Measurements from ENCODE around the gene ANTXR2. TPM values are rescaled to one million over a fixed set of nuclear protein-coding genes. Genes with fewer than 3 reads are reported as not detected.

The ANTXR2 gene
- total RNA-seq, 1 donor from 2014 or later, result 16.8 TPM

GRCh38 chr4:79964020-79964399 is 109.0 kb downstream of the ANTXR2 start:
- Histone ChIP-seq H3K27ac (no peak overlapping the region), H3K27me3 (no peaks in the 10 kb centered on the region), H3K9me3 (no peaks in the 10 kb centered on the region), H3K36me3 (peaks cover 3 to 6% of the 10 kb centered on the region in 2 donors), H3K4me1 (no peaks in the 10 kb centered on the region), H3K4me3 (no peak overlapping the region)
- intact Hi-C loops (cut with DNase I), result no loop called here
- TF ChIP-seq, protein P1, sequence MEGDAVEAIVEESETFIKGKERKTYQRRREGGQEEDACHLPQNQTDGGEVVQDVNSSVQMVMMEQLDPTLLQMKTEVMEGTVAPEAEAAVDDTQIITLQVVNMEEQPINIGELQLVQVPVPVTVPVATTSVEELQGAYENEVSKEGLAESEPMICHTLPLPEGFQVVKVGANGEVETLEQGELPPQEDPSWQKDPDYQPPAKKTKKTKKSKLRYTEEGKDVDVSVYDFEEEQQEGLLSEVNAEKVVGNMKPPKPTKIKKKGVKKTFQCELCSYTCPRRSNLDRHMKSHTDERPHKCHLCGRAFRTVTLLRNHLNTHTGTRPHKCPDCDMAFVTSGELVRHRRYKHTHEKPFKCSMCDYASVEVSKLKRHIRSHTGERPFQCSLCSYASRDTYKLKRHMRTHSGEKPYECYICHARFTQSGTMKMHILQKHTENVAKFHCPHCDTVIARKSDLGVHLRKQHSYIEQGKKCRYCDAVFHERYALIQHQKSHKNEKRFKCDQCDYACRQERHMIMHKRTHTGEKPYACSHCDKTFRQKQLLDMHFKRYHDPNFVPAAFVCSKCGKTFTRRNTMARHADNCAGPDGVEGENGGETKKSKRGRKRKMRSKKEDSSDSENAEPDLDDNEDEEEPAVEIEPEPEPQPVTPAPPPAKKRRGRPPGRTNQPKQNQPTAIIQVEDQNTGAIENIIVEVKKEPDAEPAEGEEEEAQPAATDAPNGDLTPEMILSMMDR (IDR thresholded peaks at IDR 0.05), result no peak
- no peak for DNase-seq (ENCODE audit: low spot score in 2 of 2)

DNA sequence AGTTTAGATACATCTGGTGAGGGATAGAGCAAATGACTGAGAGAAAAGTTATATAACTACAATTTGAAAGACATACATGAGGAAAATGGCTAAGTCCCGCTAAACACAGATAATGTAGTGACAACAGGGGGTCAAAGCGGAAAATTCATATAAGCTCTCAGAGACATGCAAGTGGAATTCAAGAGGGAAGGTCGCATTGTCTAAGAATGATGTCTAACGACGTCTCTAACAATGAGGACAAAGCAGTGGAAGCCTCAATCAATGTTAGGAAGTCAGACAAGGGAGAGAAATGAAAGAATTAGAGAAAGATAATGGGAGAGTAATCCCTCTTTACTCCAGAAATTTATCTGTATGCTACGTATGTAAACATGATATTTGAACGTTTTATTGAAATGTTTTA is 113.4 kb downstream of the ANTXR2 start:
- intact Hi-C loops (cut with DNase I), result no loop called here

DNA sequence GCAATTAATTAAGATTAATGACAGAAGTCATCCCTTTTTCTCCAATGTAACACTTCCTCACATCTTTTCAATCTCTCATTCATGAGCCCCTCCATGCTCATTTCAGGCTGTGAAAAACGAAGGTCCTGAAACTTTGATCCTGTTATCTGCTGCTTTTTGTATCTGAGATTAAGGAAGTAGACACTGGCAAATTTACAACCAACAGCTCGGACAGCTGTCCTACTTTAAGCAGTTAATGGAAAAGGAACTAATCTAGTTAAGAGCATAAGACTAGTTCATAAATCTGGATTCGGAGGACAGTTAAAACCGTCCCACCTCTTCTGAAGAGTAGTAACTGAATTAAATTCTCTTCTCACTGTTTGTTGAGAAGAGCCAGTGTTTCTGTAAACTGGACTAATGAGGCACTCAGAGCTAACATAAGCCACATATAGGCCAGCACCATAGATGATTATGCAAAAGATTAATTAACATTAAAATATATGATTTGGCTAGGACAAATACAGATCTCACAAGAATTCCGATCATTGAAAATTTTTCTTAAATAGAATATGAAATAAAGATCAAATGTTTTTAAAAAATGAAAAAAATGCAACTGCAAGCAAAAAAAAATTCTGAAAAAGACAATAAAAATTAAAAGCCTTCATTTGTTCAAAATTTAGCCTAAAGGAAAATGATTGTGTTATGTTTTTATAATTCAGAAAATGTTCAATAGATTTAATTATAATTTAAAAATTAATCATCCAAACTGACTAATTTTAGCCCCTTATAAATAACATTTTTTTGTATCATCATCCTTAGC is 114.4 kb downstream of the ANTXR2 start:
- intact Hi-C loops (cut with DNase I), result no loop called here
- Histone ChIP-seq H3K27me3 (no peaks in the 10 kb centered on the region), H3K9me3 (no peaks in the 10 kb centered on the region), H3K27ac (no peak overlapping the region), H3K36me3 (no peaks in the 10 kb centered on the region), H3K4me1 (no peaks in the 10 kb centered on the region), H3K4me3 (no peak overlapping the region)
- TF ChIP-seq, protein P1 (IDR thresholded peaks at IDR 0.05), result no peak
- no peak for DNase-seq (ENCODE audit: low spot score in 2 of 2)

More for the DNA sequence above, 113.4 kb downstream of the ANTXR2 start:
- TF ChIP-seq, protein P1 (IDR thresholded peaks at IDR 0.05), result no peak
- no peak for DNase-seq (ENCODE audit: low spot score in 2 of 2)
- H3K4me1 ChIP-seq, result no peaks in the 10 kb centered on the region
- H3K9me3 ChIP-seq, result no peaks in the 10 kb centered on the region
- H3K27me3 ChIP-seq, result no peaks in the 10 kb centered on the region
- H3K27ac ChIP-seq, result no peak overlapping the region
- H3K36me3 ChIP-seq, result peaks cover under 1 to 2% of the 10 kb centered on the region in 2 donors
- H3K4me3 ChIP-seq, result no peak overlapping the region

DNA sequence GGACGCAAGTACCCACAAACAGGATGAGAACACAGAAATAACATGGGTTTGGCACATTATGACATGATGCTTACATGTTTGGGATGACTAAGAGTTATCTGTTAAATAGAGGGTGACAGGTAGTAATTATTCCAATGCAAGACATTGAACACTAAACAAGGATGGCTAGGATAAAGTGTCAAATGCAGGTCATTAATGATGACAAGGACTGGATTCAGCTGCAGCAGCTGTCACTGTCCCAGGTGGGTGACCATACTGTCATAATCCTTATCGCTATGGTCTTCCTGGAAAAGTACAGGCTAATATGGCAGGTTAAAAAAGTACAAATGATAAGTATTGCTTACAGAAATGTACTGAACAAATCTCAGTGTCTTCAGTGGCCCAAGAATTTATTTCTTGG is 123.9 kb downstream of the ANTXR2 start:
- TF ChIP-seq, protein P1 (IDR thresholded peaks at IDR 0.05), result no peak
- Histone ChIP-seq H3K9me3 (no peaks in the 10 kb centered on the region), H3K4me1 (no peaks in the 10 kb centered on the region), H3K4me3 (no peak overlapping the region), H3K36me3 (no peaks in the 10 kb centered on the region), H3K27me3 (no peaks in the 10 kb centered on the region), H3K27ac (no peak overlapping the region)
- no peak for DNase-seq (ENCODE audit: low spot score in 2 of 2)
- intact Hi-C loops (cut with DNase I), result no loop called here

DNA sequence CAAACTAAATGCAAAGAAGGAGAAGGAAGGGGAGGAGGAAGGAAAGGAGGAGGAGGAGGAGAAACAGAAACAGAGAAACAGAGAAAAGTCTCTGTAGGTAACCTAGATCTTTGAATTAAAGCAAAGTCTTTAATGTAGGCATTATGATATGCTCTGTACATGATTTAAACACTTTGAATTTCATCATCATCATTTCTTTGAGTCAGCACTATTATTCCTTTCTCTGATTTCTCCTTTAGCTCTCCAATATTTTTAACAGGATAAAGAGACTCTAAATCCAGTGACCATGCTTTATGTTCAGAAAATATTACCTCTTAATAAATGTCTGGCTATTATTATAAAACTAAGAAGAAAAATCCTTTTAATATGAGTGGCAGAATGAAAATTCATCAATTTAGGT is 124.3 kb downstream of the ANTXR2 start:
- H3K27me3 ChIP-seq, result no peaks in the 10 kb centered on the region
- no peak overlapping the region for H3K4me3 ChIP-seq
- no peaks in the 10 kb centered on the region for H3K9me3 ChIP-seq
- H3K36me3 ChIP-seq, result no peaks in the 10 kb centered on the region
- H3K4me1 ChIP-seq, result no peaks in the 10 kb centered on the region
- TF ChIP-seq, protein P1 (IDR thresholded peaks at IDR 0.05), result no peak
- DNase-seq (ENCODE audit: low spot score in 2 of 2), result no peak
- no peak overlapping the region for H3K27ac ChIP-seq
- intact Hi-C loops (cut with DNase I), result no loop called here

All from ascending aorta (tissue), 2 donors.